Neutrophil (primary cell): ENCODE data around the gene CTNNA2.

Source experiments
- H3K27ac ChIP-seq: fragments of 200-600 bp; sonication (generic); 2 replicates; pipeline ENCODE4 v1.5.1; 2016; ENCODE audit warnings: mild to moderate bottlenecking, moderate library complexity
- H3K27me3 ChIP-seq: fragments of 200-600 bp; sonication (generic); 2 replicates; pipeline ENCODE4 v1.6.0; 2016; ENCODE audit warnings: mild to moderate bottlenecking
- H3K36me3 ChIP-seq: fragments of 200-600 bp; sonication (generic); 2 replicates; pipeline ENCODE4 v1.5.1; 2017
- H3K4me1 ChIP-seq, 2 experiments: fragments of 200-600 bp in 1 of 2; sonication (generic) in 1 of 2; 1 replicate in 1 of 2; 2 replicates in 1 of 2; pipeline versions ENCODE4 v1.5.1 to v1.6.1; 2013 to 2016; ENCODE audit warnings: low read depth in 1 of 2, low read length in 1 of 2, mild to moderate bottlenecking in 1 of 2, moderate library complexity in 1 of 2; ENCODE audit not compliant: control insufficient read depth in 1 of 2, insufficient read depth in 1 of 2
- H3K4me3 ChIP-seq, 2 experiments: fragments of 200-600 bp in 1 of 2; sonication (generic) in 1 of 2; 1 replicate in 1 of 2; 2 replicates in 1 of 2; pipeline ENCODE4 v1.5.1; 2013 to 2016; ENCODE audit warnings: low read depth in 1 of 2, low read length in 1 of 2, mild to moderate bottlenecking in 1 of 2, moderate library complexity in 1 of 2
- H3K9me3 ChIP-seq: fragments of 200-600 bp; sonication (generic); 2 replicates; pipeline ENCODE4 v1.5.1; 2016
- TF ChIP-seq, protein P1 (sequence below): fragments of 200-600 bp; sonication (generic); IDR thresholded peaks from 2 replicates; pipeline ENCODE4 v1.5.1; 2016; ENCODE audit warnings: antibody characterized with exemption

CTNNA2 gene

GRCh38 chr2:80324525-80324924, 811.7 kb downstream of the CTNNA2 start:
- H3K4me1 ChIP-seq, result no peaks in the 10 kb centered on the region

DNA sequence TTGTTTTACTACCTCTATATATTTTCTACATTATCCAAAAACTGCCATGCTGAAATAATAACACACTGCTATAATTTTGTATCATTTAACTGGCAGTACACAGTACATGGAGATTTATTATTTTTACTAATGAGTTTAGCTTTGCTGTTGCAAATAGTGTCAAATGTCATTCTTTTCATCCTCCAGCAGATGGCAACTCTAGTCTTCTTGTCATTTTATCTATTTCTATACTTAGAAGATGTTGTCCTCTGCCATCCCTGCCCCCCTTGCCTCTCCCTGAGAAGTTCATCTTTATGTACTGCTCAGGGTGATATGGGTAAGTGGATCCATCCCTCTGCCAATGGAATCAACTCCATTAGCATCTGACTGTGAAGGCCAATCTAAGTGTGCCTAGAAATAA, 813.4 kb downstream of the CTNNA2 start:
- Histone ChIP-seq H3K27ac (no peak overlapping the region), H3K4me3 (no peak overlapping the region), H3K36me3 (no peaks in the 10 kb centered on the region), H3K9me3 (no peaks in the 10 kb centered on the region), H3K4me1 (no peaks in the 10 kb centered on the region), H3K27me3 (peaks cover 52% of the 10 kb centered on the region)
- TF ChIP-seq, protein P1, sequence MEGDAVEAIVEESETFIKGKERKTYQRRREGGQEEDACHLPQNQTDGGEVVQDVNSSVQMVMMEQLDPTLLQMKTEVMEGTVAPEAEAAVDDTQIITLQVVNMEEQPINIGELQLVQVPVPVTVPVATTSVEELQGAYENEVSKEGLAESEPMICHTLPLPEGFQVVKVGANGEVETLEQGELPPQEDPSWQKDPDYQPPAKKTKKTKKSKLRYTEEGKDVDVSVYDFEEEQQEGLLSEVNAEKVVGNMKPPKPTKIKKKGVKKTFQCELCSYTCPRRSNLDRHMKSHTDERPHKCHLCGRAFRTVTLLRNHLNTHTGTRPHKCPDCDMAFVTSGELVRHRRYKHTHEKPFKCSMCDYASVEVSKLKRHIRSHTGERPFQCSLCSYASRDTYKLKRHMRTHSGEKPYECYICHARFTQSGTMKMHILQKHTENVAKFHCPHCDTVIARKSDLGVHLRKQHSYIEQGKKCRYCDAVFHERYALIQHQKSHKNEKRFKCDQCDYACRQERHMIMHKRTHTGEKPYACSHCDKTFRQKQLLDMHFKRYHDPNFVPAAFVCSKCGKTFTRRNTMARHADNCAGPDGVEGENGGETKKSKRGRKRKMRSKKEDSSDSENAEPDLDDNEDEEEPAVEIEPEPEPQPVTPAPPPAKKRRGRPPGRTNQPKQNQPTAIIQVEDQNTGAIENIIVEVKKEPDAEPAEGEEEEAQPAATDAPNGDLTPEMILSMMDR, result no peak

More at GRCh38 chr2:80324525-80324924, 811.7 kb downstream of the CTNNA2 start:
- no peaks in the 10 kb centered on the region for H3K36me3 ChIP-seq
- peaks cover 66% of the 10 kb centered on the region for H3K27me3 ChIP-seq
- H3K9me3 ChIP-seq, result no peaks in the 10 kb centered on the region
- TF ChIP-seq, protein P1, result no peak
- H3K27ac ChIP-seq, result no peak overlapping the region
- no peak overlapping the region for H3K4me3 ChIP-seq

- no peaks in the 10 kb centered on the region for H3K36me3 ChIP-seq
- no peak overlapping the region for H3K4me3 ChIP-seq
- H3K27ac ChIP-seq, result no peak overlapping the region
- TF ChIP-seq, protein P1, result no peak
- H3K9me3 ChIP-seq, result no peaks in the 10 kb centered on the region
- H3K27me3 ChIP-seq, result peaks cover 46% of the 10 kb centered on the region
- H3K4me1 ChIP-seq, result no peaks in the 10 kb centered on the region
Observed at GRCh38 chr2:80326861-80327260, 814.0 kb downstream of the CTNNA2 start.

DNA sequence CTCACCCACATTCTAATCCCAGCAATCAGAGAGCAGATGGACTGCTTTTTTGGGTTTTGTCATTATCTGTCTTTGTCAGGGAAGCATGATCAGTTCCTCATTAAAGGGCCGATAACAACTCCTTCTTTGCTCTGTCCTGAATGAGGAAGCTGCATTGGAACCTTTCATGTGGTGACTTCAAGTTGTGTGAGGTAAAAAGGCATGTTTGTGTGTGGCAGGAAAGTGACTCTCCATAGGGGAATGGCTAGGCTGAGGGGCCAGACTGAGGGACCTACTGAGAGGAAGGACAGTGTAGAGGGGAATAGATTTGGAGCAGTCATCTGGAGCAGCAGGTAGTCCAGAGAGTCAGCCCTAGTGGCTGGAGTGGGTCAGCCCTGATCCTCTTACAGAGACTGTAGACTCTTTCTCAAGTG, 815.3 kb downstream of the CTNNA2 start:
- H3K4me1 ChIP-seq, result no peaks in the 10 kb centered on the region
- no peak overlapping the region for H3K27ac ChIP-seq
- H3K4me3 ChIP-seq, result no peak overlapping the region
- H3K27me3 ChIP-seq, result peaks cover 33% of the 10 kb centered on the region
- no peaks in the 10 kb centered on the region for H3K9me3 ChIP-seq
- TF ChIP-seq, protein P1, result no peak
- no peaks in the 10 kb centered on the region for H3K36me3 ChIP-seq

GRCh38 chr2:80329491-80329890, 816.6 kb downstream of the CTNNA2 start:
- Histone ChIP-seq H3K4me3 (no peak overlapping the region), H3K9me3 (no peaks in the 10 kb centered on the region), H3K4me1 (no peaks in the 10 kb centered on the region), H3K36me3 (no peaks in the 10 kb centered on the region), H3K27me3 (peaks cover 19% of the 10 kb centered on the region), H3K27ac (no peak overlapping the region)
- TF ChIP-seq, protein P1, result no peak
